Inferior parietal cortex (tissue), 1 donor: ENCODE results near the gene PCDHGA6.
A peak's percentile ranks its signal among the peaks of the same experiment; 100 is the strongest.
"Not testable (repeated sequence)": the region's sequence is repeated elsewhere in the genome, so short reads cannot be mapped to it uniquely, and the experiment has no call there.

Experiments used
- DNase-seq: peaks from one replicate; pipeline ENCODE4 v3.0.0-alpha.2; 2016; ENCODE audit errors: extremely low spot score

Gene PCDHGA6

DNA sequence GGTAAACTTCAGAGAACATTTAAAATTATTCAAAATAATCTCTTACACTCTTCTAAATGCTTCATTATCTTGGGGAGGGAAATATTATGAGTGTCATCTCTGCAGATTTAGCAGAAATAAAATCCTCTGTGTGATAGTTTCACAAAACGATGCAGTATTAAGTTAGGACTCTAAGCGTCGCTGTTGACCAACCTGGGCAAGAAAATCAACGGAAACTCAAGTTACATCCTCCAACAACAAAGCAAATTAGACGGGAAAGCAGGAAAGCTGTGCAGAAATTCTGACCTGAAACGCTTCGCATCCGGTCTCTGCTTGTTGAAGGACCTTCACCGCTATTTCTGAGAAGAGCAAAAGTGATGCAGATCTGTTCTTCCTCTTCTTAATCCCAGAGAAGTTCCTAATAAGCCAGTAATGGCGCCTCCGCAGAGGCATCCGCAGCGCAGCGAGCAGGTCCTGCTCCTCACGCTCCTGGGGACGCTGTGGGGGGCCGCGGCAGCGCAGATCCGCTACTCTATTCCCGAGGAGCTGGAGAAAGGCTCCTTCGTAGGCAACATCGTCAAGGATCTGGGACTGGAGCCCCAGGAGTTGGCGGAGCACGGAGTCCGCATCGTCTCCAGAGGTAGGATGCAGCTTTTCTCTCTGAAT, at the start of gene PCDHGA6:
Gene PCDHGA6 (plus strand): TSS at position 219 of the 645 bp plus-strand sequence. CDS start 193 bp downstream, at position 412.
- no peak for DNase-seq

GRCh38 chr5:141326088-141326854, 47.4 kb upstream of the PCDHGA6 start:
- peak; percentile 75 for DNase-seq

DNA sequence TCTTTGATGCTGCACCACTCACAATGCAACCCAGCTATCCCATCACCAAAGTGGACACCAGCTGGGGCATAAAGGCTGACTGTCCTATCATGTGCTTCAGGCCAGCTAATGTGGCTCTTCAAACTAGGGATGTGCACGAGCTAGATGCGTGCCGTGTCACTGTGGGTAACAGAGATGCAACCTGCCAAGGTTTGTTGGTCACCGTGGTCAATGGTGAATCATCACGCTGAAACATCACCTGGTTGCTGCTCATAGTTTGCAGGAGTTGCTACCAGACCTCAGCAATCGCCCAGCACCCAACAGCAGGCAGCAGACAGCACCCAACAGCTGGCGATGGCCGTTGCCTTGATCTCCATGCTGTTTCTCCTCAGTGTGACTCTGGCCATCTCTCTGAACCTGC, 45.5 kb upstream of the PCDHGA6 start:
- DNase-seq: no peak

DNA sequence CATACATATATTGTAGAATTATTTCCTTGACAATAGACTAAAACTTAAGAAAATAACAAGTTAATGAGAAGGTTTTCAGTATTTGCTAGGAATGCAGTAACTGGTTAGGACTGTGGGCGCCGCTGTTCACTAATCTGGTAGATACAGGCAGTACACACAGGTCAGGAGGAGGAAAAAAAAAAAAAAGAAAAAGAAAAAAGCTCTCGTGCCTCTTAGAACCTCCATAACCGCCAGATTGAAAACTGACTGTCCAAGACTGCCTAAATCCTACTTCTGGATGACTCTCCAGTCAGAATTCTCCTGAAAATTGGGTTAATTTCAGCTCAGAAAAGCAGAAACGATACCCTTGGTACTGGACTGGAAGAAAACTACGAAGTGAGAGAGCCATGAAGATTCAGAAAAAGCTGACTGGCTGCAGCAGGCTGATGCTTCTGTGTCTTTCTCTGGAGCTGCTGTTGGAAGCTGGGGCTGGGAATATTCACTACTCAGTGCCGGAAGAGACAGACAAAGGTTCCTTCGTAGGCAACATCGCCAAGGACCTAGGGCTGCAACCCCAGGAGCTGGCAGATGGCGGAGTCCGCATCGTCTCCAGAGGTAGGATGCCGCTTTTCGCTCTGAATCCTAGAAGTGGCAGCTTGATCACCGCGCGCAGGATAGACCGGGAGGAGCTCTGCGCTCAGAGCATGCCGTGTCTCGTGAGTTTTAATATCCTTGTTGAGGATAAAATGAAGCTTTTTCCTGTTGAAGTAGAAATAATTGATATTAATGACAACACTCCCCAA, 43.2 kb upstream of the PCDHGA6 start, which contains the start of gene PCDHGA1:
Gene PCDHGA1 (plus strand): TSS at position 216 of the 782 bp plus-strand sequence.
- no peak for DNase-seq

- DNase-seq: not testable (repeated sequence)
Observed at GRCh38 chr5:141332571-141332970, 41.1 kb upstream of the PCDHGA6 start.

DNA sequence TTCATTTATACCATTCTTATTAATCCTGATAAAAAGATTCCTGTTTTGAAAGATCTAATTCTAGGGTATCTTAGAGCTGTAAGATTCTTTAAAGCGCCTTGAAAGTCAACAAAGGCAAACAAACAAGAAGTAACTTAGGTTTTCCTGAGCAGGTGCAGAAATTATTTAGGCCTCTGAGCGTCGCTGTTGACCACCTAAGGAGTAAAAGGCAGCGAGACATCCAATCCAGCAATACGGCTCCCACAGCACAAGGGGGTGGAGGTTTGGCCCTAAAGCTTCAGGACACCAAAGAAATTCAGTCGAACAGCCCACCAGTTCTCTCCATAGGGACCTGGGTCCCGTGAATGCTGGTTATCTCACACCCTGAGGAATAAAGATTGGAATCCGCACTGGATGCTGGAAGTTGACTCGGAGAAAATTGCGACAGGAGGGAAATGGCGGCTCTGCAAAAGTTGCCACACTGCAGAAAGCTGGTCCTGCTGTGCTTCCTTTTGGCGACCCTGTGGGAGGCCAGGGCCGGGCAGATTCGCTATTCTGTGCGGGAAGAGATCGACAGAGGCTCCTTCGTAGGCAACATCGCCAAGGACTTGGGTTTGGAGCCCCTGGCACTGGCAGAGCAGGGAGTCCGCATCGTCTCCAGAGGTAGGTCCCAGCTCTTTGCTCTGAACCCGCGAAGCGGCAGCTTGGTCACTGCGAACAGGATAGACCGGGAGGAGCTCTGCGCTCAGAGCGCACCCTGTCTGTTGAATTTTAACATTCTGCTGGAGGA, 35.0 kb upstream of the PCDHGA6 start, which contains the start of gene PCDHGA2:
Gene PCDHGA2 (plus strand): TSS at position 223 of the 769 bp plus-strand sequence.
- DNase-seq: no peak

DNA sequence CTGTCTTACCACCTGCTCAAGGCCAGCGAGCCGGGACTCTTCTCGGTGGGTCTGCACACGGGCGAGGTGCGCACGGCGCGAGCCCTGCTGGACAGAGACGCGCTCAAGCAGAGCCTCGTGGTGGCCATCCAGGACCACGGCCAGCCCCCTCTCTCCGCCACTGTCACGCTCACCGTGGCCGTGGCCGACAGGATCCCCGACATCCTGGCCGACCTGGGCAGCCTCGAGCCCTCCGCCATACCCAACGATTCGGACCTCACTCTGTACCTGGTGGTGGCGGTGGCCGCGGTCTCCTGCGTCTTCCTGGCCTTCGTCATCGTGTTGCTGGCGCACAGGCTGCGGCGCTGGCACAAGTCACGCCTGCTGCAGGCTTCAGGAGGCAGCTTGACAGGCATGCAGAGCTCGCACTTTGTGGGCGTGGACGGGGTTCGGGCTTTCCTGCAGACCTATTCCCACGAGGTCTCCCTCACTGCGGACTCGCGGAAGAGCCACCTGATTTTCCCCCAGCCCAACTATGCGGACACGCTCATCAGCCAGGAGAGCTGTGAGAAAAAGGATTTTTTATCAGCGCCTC, 32.8 kb upstream of the PCDHGA6 start:
- not testable (repeated sequence) for DNase-seq

DNA sequence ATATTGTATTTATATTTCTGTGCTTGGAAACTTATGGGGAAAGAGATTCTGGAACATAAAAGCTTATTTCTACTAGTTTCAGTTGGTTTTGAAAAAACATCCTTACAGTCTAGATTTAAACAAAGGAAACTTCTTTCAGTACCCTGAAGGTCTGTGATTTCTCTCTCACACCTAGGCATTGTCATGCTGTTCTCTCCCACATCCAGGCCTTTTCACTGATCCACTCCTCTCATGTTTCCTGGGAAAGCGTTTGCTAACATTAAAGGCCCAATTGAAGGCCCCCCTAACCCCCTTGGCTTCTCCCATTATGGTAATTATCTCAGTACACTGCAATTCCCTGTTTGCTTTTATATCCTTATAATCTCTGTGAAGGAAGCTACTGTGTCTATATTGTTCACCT, 30.9 kb upstream of the PCDHGA6 start:
- no peak for DNase-seq

GRCh38 chr5:141343242-141343952, 30.3 kb upstream of the PCDHGA6 start, which contains the start of gene PCDHGA3:
Gene PCDHGA3 (plus strand): TSS chr5:141343829. CDS start chr5:141344034, 205 bp downstream.
- DNase-seq: no peak

- no peak for DNase-seq
Observed at GRCh38 chr5:141343953-141344463, 29.7 kb upstream of the PCDHGA6 start.

DNA sequence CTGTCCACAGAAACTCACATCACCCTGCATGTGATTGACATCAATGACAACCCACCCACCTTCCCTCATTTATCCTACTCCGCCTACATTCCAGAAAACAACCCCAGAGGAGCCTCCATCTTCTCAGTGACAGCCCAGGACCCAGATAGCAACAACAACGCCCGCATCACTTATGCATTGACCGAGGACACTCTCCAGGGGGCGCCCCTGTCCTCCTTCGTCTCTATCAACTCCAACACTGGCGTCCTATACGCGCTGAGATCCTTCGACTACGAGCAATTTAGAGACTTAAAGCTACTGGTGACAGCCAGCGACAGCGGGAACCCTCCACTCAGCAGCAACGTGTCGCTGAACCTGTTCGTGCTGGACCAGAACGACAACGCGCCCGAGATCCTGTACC, 28.4 kb upstream of the PCDHGA6 start:
- DNase-seq: no peak

DNA sequence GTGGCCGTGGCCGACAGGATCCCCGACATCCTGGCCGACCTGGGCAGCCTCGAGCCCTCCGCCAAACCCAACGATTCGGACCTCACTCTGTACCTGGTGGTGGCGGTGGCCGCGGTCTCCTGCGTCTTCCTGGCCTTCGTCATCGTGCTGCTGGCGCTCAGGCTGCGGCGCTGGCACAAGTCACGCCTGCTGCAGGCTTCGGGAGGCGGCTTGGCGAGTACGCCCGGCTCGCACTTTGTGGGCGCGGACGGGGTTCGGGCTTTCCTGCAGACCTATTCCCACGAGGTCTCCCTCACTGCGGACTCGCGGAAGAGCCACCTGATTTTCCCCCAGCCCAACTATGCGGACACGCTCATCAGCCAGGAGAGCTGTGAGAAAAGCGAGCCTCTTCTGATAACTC, 27.7 kb upstream of the PCDHGA6 start:
- DNase-seq: not testable (repeated sequence)

- peak; percentile 24 for DNase-seq
Observed at GRCh38 chr5:141349917-141350619, 23.6 kb upstream of the PCDHGA6 start, which contains the start of gene PCDHGB1. Gene PCDHGB1 (plus strand): TSS chr5:141350099. CDS start chr5:141350261, 162 bp downstream.

- DNase-seq: no peak
Observed at GRCh38 chr5:141351591-141351990, 22.1 kb upstream of the PCDHGA6 start.

DNA sequence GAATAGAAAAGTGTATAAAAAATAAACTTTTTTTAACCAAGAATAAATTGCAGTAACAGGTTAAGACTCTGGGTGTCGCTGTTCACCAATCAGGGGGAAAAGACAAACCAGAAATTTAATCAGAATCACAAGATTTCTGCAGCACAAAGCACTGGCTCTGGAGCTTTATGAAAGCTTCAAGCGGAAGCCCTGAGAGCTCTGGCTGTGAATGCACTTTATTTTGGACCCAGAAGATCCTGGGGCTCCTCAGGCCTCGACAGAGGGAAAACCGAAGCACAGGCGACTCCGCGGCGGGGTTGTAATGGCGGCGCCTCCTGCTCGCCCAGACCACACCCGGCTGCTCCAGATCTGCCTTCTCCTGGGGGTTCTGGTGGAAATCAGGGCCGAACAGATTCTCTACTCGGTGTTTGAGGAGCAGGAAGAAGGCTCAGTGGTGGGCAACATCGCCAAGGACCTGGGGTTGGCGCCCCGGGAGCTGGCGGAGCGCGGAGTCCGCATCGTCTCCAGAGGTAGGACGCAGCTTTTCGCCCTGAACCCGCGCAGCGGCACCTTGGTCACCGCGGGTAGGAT, 18.7 kb upstream of the PCDHGA6 start, which contains the start of gene PCDHGA4:
Gene PCDHGA4 (plus strand): TSS at position 122 of the 570 bp plus-strand sequence. CDS start 87 bp downstream, at position 209.
- DNase-seq: no peak

- no peak for DNase-seq
Observed at GRCh38 chr5:141355641-141356040, 18.1 kb upstream of the PCDHGA6 start.

- DNase-seq: no peak
Observed at GRCh38 chr5:141356133-141356532, 17.6 kb upstream of the PCDHGA6 start.

DNA sequence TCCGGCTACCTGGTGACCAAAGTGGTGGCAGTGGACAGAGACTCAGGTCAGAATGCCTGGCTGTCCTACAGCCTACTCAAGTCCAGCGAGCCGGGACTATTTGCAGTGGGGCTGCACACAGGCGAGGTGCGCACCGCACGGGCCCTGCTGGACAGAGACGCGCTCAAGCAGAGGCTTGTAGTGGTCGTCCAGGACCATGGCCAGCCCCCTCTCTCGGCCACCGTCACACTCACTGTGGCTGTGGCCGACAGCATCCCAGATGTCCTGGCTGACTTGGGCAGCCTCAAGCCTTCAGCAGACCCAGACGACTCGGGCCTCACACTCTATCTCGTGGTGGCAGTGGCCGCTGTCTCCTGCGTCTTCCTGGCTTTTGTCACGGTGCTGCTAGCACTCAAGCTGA, 16.7 kb upstream of the PCDHGA6 start:
- no peak for DNase-seq
